HepG2 (cell line): ENCODE measurements around the gene BHLHA9. TPM values are rescaled to one million over a fixed set of nuclear protein-coding genes. Genes with fewer than 3 reads are reported as not detected.

Experiments
- ATAC-seq: fragments of 200-7000 bp; cut with Tn5 transposase; 3 replicates; pipeline ENCODE4 v1.9.1; 2020; ENCODE audit warnings: mild to moderate bottlenecking, moderate library complexity
- BruUV-seq: library from RNA; stranded (reverse); fragments of 400-500 nt; replicated peaks from 2 replicates; lab custom pipeline; 2021; lab: Mats Ljungman, UMichigan
- CTCF ChIA-PET: fragments of 300-600 bp; formaldehyde crosslinking; extraction: SDS; loops from one replicate; lab custom pipeline; 2021; ENCODE audit warnings: low total read pairs, inconsistent platforms, low intra/inter-chr PET ratio; lab: Yijun Ruan, JAX
- POLR2A ChIA-PET: fragments of 350-600 bp; sonication (Branson Sonifier 250); formaldehyde crosslinking; loops from one replicate; lab custom pipeline; 2020; ENCODE audit warnings: antibody characterized with exemption, inconsistent platforms; lab: Yijun Ruan, JAX
- DNase-seq: peaks from one replicate; pipeline ENCODE4 v3.0.0-alpha.2; 2015; ENCODE audit warnings: low spot score
- FAIRE-seq: peaks from 3 replicates; lab custom pipeline; 2011; peaks lifted over from hg19 to GRCh38; lab: Jason Lieb, UNC
- H2AFZ ChIP-seq: one replicate; pipeline ENCODE4 v1.6.1; 2011; ENCODE audit warnings: low read length, inconsistent platforms
- H3K27ac ChIP-seq: fragments of 300-600 bp; 3 replicates; pipeline ENCODE4 v1.8.0; 2011; ENCODE audit warnings: mixed run types, mild to moderate bottlenecking, mixed read lengths, low read length, inconsistent platforms; ENCODE audit not compliant: insufficient read depth; ENCODE audit errors: extremely low read length
- H3K27me3 ChIP-seq, 2 experiments: fragments of 200-600 bp in 1 of 2; 2 replicates in 1 of 2; 3 replicates in 1 of 2; pipeline versions ENCODE4 v1.6.0 to v1.8.0; 2011; ENCODE audit warnings: low read length in 2 of 2, mild to moderate bottlenecking in 2 of 2, moderate library complexity in 2 of 2, inconsistent platforms in 1 of 2; ENCODE audit not compliant: insufficient read depth in 2 of 2, control insufficient read depth in 1 of 2
- H3K36me3 ChIP-seq, 2 experiments: fragments of 200-600 bp in 1 of 2; replicated peaks in 1 of 2; 2 replicates in 1 of 2; 3 replicates in 1 of 2; pipeline versions ENCODE4 v1.5.1 to v1.8.0; 2011; ENCODE audit warnings: low read length in 2 of 2, inconsistent platforms in 1 of 2; ENCODE audit not compliant: insufficient read depth in 2 of 2, control insufficient read depth in 1 of 2
- H3K4me1 ChIP-seq: 2 replicates; pipeline ENCODE4 v1.5.1; 2012; ENCODE audit warnings: low read length, inconsistent platforms; ENCODE audit not compliant: insufficient read depth
- H3K4me2 ChIP-seq: 2 replicates; pipeline ENCODE4 v1.6.0; 2011; ENCODE audit warnings: low read depth, low read length, inconsistent platforms
- H3K4me3 ChIP-seq, 3 experiments: fragments of 200-600 bp in 1 of 3; sonication (generic), shearing (Covaris generic) in 1 of 3; replicated peaks in 1 of 3; 2 replicates each; pipeline ENCODE4 v1.5.1; 2011 to 2016; ENCODE audit warnings: low read length in 3 of 3, inconsistent platforms in 2 of 3, low read depth in 2 of 3, mild to moderate bottlenecking in 2 of 3, control low read depth in 1 of 3, mixed read lengths in 1 of 3; ENCODE audit not compliant: insufficient read depth in 1 of 3
- H3K79me2 ChIP-seq: one replicate; pipeline ENCODE4 v1.6.1; 2011; ENCODE audit warnings: low read length, inconsistent platforms; ENCODE audit not compliant: insufficient read depth
- H3K9ac ChIP-seq: 2 replicates; pipeline ENCODE4 v1.6.0; 2011; ENCODE audit warnings: mild to moderate bottlenecking, low read depth, low read length, inconsistent platforms; ENCODE audit not compliant: insufficient read depth
- H3K9me3 ChIP-seq: 2 replicates; pipeline ENCODE4 v1.5.1; 2012; ENCODE audit warnings: mild to moderate bottlenecking, low read length
- H4K20me1 ChIP-seq: 2 replicates; pipeline ENCODE4 v1.6.0; 2011; ENCODE audit warnings: inconsistent platforms, mild to moderate bottlenecking, low read length, moderate library complexity; ENCODE audit not compliant: insufficient read depth
- GABPB1 ChIP-seq: IDR thresholded peaks from 2 replicates; pipeline ENCODE4 v1.6.1; 2016; ENCODE audit warnings: mild to moderate bottlenecking, missing genetic modification reagents, moderate library complexity, missing compliant biosample characterization
- HCFC1 ChIP-seq: fragments of 150-350 bp; IDR thresholded peaks from 2 replicates; pipeline ENCODE4 v1.6.1; 2014; ENCODE audit warnings: low read depth, low read length
- HMGA1 ChIP-seq: sonication (generic); formaldehyde crosslinking; conservative IDR thresholded peaks from 2 replicates; pipeline ENCODE4 v1.4.0; 2020; ENCODE audit warnings: missing genetic modification reagents
- PHF5A ChIP-seq: IDR thresholded peaks from one replicate; pipeline ENCODE4 v1.6.1; 2018; ENCODE audit warnings: low read depth, missing genetic modification reagents; ENCODE audit not compliant: unreplicated experiment
- ZBTB7B ChIP-seq: sonication (generic); formaldehyde crosslinking; IDR thresholded peaks from 2 replicates; pipeline ENCODE4 v1.4.0; 2020; ENCODE audit warnings: missing genetic modification reagents
- ZNF101 ChIP-seq: sonication (generic); formaldehyde crosslinking; IDR thresholded peaks from 2 replicates; pipeline ENCODE4 v1.4.0; 2020; ENCODE audit warnings: mild to moderate bottlenecking, low read depth, missing genetic modification reagents, borderline replicate concordance
- ZNF17 ChIP-seq: sonication (generic); formaldehyde crosslinking; IDR thresholded peaks from 2 replicates; pipeline ENCODE4 v1.5.0; 2020; ENCODE audit warnings: mild to moderate bottlenecking, missing genetic modification reagents
- ZNF33A ChIP-seq: sonication (generic); formaldehyde crosslinking; IDR thresholded peaks from 2 replicates; pipeline ENCODE4 v1.5.1; 2020; ENCODE audit warnings: missing genetic modification reagents, mild to moderate bottlenecking, moderate library complexity, borderline replicate concordance
- ZNF747 ChIP-seq: sonication (generic); formaldehyde crosslinking; IDR thresholded peaks from 2 replicates; pipeline ENCODE4 v1.8.1; 2023; ENCODE audit warnings: missing genetic modification reagents, mild to moderate bottlenecking, borderline replicate concordance
- WGBS: methylation state at CpG from one replicate; pipeline ENCODE4 v1.1.6; 2017; ENCODE audit warnings: low lambda C conversion rate; 5-methylcytosine and 5-hydroxymethylcytosine counted together
- in situ Hi-C: cut with HindIII; loops from 2 replicates; pipeline ENCODE4 v1.10.0; 2017; ENCODE audit warnings: low pct_unique_long_range_greater_than_20kb; ENCODE audit not compliant: extremely low pct_ligation_motif_present
- intact Hi-C: fragments of 100-400 bp; cut with micrococcal nuclease; formaldehyde crosslinking; loops from one replicate; pipeline ENCODE4 v1.10.0; 2022; ENCODE audit not compliant: unreplicated experiment
- polyA plus RNA-seq, 8 experiments: library from polyadenylated mRNA; depleted of rRNA in 3 of 8; stranded (reverse) in 7 of 8; unstranded in 1 of 8; fragments of >200 nt; fragmentation: Illumina TruSeq in 4 of 8; extraction: Trizol in 4 of 8; gene quantifications; 2 replicates each; pipeline versions ENCODE4 v1.2.1 to v1.2.3, GENCODE V29; 2011 to 2016; ENCODE audit warnings: low read depth in 4 of 8, missing spikeins in 1 of 8, mixed read lengths in 1 of 8; ENCODE audit not compliant: insufficient read depth in 1 of 8
- total RNA-seq, 5 experiments: library from RNA; depleted of rRNA; stranded (reverse); fragments of >200 nt; fragmentation: Illumina TruSeq; extraction: Trizol; gene quantifications; 2 replicates each; pipeline ENCODE4 v1.2.3, GENCODE V29; 2016; ENCODE audit warnings: low read depth in 1 of 5
- TF ChIP-seq, protein P1 (sequence below): sonication (generic); formaldehyde crosslinking; IDR thresholded peaks from 2 replicates; pipeline ENCODE4 v1.5.1; 2020; ENCODE audit warnings: mild to moderate bottlenecking, missing genetic modification reagents, moderate library complexity
- TF ChIP-seq, protein P2 (sequence below): IDR thresholded peaks from 2 replicates; pipeline ENCODE4 v1.6.1; 2012; ENCODE audit warnings: low read length, improper control_type of control experiment
- TF ChIP-seq, protein P3 (sequence below): sonication (generic); formaldehyde crosslinking; conservative IDR thresholded peaks from 2 replicates; pipeline ENCODE4 v1.8.0; 2022; ENCODE audit warnings: low read depth, missing genetic modification reagents

Gene BHLHA9
- total and polyA plus RNA-seq, 2 of the 13 experiments (the other 11 are each of a cell fraction or from before 2014, with no cell fraction given), result not detected

DNA sequence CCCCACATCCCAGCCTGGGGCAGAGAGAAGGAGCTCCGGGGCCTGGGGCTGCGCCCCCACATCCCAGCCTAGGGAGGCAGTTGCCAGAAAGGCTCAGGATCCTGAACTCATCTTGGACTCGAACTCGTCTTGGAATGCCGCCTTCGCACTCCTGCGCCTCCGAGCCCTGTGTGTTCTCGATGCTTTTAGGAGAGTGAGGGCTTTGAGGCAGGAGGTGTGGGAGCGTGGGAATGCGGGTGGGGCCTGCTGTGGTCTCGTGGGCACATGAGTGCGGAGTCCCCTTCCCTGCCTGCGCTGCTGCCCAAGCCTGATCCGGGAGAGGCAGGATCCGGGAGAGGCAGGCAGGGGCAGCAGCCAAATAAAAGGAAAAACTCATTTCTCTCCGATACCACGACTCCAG is 1.2 kb downstream of the BHLHA9 start:
- Histone ChIP-seq H3K27me3 (peaks cover 5 to 49% of the 10 kb centered on the region in 2 experiments), H3K4me1 (peaks cover 21% of the 10 kb centered on the region), H4K20me1 (no peaks in the 10 kb centered on the region), H3K36me3 (no peaks in the 10 kb centered on the region), H3K27ac (no peak overlapping the region), H3K4me2 (no peak overlapping the region), H3K4me3 (no peak overlapping the region), H2AFZ (no peak overlapping the region), H3K79me2 (no peaks in the 10 kb centered on the region), H3K9ac (no peak overlapping the region), H3K9me3 (no peaks in the 10 kb centered on the region)
- ATAC-seq (no peak), FAIRE-seq (no peak), DNase-seq (no peak)
- BruUV-seq, result no TSS peak
- intact Hi-C loops, result no loop called here
- TF ChIP-seq HCFC1 (no peak), ZBTB7B (CRISPR knock-in tag) (no peak), ZNF101 (CRISPR knock-in tag) (no peak), ZNF17 (CRISPR knock-in tag) (no peak), PHF5A (CRISPR knock-in tag) (no peak), GABPB1 (CRISPR knock-in tag) (no peak), ZNF747 (CRISPR knock-in tag) (no peak), ZNF33A (CRISPR knock-in tag) (no peak), HMGA1 (CRISPR knock-in tag) (no peak)
- TF ChIP-seq, protein P1, sequence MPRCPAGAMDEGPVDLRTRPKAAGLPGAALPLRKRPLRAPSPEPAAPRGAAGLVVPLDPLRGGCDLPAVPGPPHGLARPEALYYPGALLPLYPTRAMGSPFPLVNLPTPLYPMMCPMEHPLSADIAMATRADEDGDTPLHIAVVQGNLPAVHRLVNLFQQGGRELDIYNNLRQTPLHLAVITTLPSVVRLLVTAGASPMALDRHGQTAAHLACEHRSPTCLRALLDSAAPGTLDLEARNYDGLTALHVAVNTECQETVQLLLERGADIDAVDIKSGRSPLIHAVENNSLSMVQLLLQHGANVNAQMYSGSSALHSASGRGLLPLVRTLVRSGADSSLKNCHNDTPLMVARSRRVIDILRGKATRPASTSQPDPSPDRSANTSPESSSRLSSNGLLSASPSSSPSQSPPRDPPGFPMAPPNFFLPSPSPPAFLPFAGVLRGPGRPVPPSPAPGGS, result no peak
- TF ChIP-seq, protein P2, sequence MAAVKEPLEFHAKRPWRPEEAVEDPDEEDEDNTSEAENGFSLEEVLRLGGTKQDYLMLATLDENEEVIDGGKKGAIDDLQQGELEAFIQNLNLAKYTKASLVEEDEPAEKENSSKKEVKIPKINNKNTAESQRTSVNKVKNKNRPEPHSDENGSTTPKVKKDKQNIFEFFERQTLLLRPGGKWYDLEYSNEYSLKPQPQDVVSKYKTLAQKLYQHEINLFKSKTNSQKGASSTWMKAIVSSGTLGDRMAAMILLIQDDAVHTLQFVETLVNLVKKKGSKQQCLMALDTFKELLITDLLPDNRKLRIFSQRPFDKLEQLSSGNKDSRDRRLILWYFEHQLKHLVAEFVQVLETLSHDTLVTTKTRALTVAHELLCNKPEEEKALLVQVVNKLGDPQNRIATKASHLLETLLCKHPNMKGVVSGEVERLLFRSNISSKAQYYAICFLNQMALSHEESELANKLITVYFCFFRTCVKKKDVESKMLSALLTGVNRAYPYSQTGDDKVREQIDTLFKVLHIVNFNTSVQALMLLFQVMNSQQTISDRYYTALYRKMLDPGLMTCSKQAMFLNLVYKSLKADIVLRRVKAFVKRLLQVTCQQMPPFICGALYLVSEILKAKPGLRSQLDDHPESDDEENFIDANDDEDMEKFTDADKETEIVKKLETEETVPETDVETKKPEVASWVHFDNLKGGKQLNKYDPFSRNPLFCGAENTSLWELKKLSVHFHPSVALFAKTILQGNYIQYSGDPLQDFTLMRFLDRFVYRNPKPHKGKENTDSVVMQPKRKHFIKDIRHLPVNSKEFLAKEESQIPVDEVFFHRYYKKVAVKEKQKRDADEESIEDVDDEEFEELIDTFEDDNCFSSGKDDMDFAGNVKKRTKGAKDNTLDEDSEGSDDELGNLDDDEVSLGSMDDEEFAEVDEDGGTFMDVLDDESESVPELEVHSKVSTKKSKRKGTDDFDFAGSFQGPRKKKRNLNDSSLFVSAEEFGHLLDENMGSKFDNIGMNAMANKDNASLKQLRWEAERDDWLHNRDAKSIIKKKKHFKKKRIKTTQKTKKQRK, result no peak
- TF ChIP-seq, protein P3, sequence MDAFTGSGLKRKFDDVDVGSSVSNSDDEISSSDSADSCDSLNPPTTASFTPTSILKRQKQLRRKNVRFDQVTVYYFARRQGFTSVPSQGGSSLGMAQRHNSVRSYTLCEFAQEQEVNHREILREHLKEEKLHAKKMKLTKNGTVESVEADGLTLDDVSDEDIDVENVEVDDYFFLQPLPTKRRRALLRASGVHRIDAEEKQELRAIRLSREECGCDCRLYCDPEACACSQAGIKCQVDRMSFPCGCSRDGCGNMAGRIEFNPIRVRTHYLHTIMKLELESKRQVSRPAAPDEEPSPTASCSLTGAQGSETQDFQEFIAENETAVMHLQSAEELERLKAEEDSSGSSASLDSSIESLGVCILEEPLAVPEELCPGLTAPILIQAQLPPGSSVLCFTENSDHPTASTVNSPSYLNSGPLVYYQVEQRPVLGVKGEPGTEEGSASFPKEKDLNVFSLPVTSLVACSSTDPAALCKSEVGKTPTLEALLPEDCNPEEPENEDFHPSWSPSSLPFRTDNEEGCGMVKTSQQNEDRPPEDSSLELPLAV (CRISPR knock-in tag), result no peak
- ChIA-PET POLR2A (no interaction called here), CTCF (no interaction called here)
- WGBS, result 49% methylated on average over 10 of the region's 18 CpGs
- in situ Hi-C loops, result loop anchor here (5.0 to 10.0 kb wide), 2 partner anchors 61 to 243 kb away; partner anchors contain the start of gene INPP5K
